AG04449 (cell line): ENCODE results near the gene CSK.

Experiments
- CTCF ChIA-PET: fragments of 350-600 bp; formaldehyde crosslinking; extraction: SDS; loops from one replicate; lab custom pipeline; 2021; ENCODE audit warnings: antibody characterized with exemption; lab: Yijun Ruan, JAX
- POLR2A ChIA-PET: fragments of 400-600, 350-600 bp; formaldehyde crosslinking; extraction: SDS; loops from one replicate; lab custom pipeline; 2020; ENCODE audit warnings: antibody characterized with exemption, inconsistent platforms; lab: Yijun Ruan, JAX
- DNase-seq: peaks from one replicate; pipeline ENCODE4 v3.0.0-alpha.2; 2010; ENCODE audit warnings: low read depth, low spot score
- H3K4me3 ChIP-seq: 2 replicates; pipeline ENCODE4 v1.5.1; 2011; ENCODE audit warnings: low read depth, mild to moderate bottlenecking, control low read depth, low read length
- CTCF ChIP-seq: IDR thresholded peaks from one replicate; pipeline ENCODE4 v1.5.1; 2011; ENCODE audit warnings: mild to moderate bottlenecking, moderate library complexity, low read length, control low read depth, inconsistent platforms; ENCODE audit not compliant: insufficient read depth; ENCODE audit errors: missing control alignments

The CSK gene

GRCh38 chr15:74821091-74821789 is 39.4 kb downstream of the CSK start:
- H3K4me3 ChIP-seq: no peak overlapping the region
- TF ChIP-seq CTCF: no peak
- no peak for DNase-seq
- ChIA-PET CTCF (interaction anchor here (0.9 to 2.0 kb wide), 2 partner anchors 15 to 52 kb away, joined by 3 to 8 read pairs; no protein-coding TSS in a partner anchor), POLR2A (no interaction called here)

GRCh38 chr15:74821790-74822158 is 39.9 kb downstream of the CSK start:
- no peak overlapping the region for H3K4me3 ChIP-seq
- POLR2A ChIA-PET: no interaction called here
- no peak for TF ChIP-seq CTCF
- no peak for DNase-seq
- CTCF ChIA-PET: interaction anchor here (0.9 kb wide), 1 partner anchor 14 kb away, joined by 3 read pairs; no protein-coding TSS in a partner anchor

- TF ChIP-seq CTCF: no peak
- CTCF ChIA-PET: no interaction called here
- no peak overlapping the region for H3K4me3 ChIP-seq
- no peak for DNase-seq
- POLR2A ChIA-PET: no interaction called here
These were observed 40.4 kb downstream of the CSK start for GRCh38 chr15:74822233-74822632.

GRCh38 chr15:74823324-74823723 is 41.4 kb downstream of the CSK start:
- CTCF ChIA-PET: interaction anchor here (1.1 kb wide), 1 partner anchor 24 kb away, joined by 4 read pairs; no protein-coding TSS in a partner anchor
- POLR2A ChIA-PET: no interaction called here
- no peak for TF ChIP-seq CTCF
- H3K4me3 ChIP-seq: no peak overlapping the region
- no peak for DNase-seq

- no peak for DNase-seq
- CTCF ChIA-PET: interaction anchor here (1.5 to 7.9 kb wide), 3 partner anchors 11 to 16 kb away, joined by 4 to 43 read pairs (median 20); partner anchors contain the start of gene ULK3
- H3K4me3 ChIP-seq: no peak overlapping the region
- POLR2A ChIA-PET: no interaction called here
- TF ChIP-seq CTCF: no peak
These were observed 43.1 kb downstream of the CSK start for GRCh38 chr15:74824976-74825375.

- POLR2A ChIA-PET: no interaction called here
- TF ChIP-seq CTCF: no peak
- H3K4me3 ChIP-seq: no peak overlapping the region
- CTCF ChIA-PET: interaction anchor here (0.7 to 7.9 kb wide), 6 partner anchors 10 to 56 kb away, joined by 3 to 53 read pairs (median 12); partner anchors contain the start of gene ULK3
- no peak for DNase-seq
These were observed 44.0 kb downstream of the CSK start for GRCh38 chr15:74825866-74826265.
